Body of pancreas (tissue), 4 donors: ENCODE measurements around the gene NOM1. TPM values are rescaled to one million over a fixed set of nuclear protein-coding genes. Genes with fewer than 3 reads are reported as not detected.

Experiments used
- ATAC-seq: fragments of 150-250 bp; one replicate; pipeline ENCODE4 v1.9.1; 2016
- DNase-seq, 4 donors: peaks; one replicate each; pipeline ENCODE4 v3.0.0-alpha.2; 2019
- H3K27ac ChIP-seq, 4 donors: fragments of 200-600 bp; sonication (generic); 1 replicate in 3 of 4; 2 replicates in 1 of 4; pipeline versions ENCODE4 v1.5.1 to v1.6.1; 2016 to 2019; ENCODE audit warnings: mild to moderate bottlenecking in 1 of 4, mixed read lengths in 1 of 4, moderate library complexity in 1 of 4
- H3K27me3 ChIP-seq, 2 donors: fragments of 200-600 bp; sonication (generic); one replicate each; pipeline ENCODE4 v1.6.0; 2016; ENCODE audit warnings: mild to moderate bottlenecking in 1 of 2
- H3K36me3 ChIP-seq, 2 donors: fragments of 200-600 bp; sonication (generic); replicated peaks in 1 of 2; 2 replicates each; pipeline ENCODE4 v1.5.1; 2016; ENCODE audit warnings: low read depth in 2 of 2; ENCODE audit not compliant: insufficient read depth in 1 of 2
- H3K4me1 ChIP-seq: fragments of 200-600 bp; sonication (generic); one replicate; pipeline ENCODE4 v1.6.0; 2016
- H3K4me3 ChIP-seq, 2 donors: fragments of 200-600 bp; sonication (generic); 1 replicate in 1 of 2; 2 replicates in 1 of 2; pipeline ENCODE4 v1.5.1; 2016 to 2019
- H3K9me3 ChIP-seq, 3 donors: fragments of 200-600 bp; sonication (generic); 1 replicate in 2 of 3; 2 replicates in 1 of 3; pipeline ENCODE4 v1.5.1; 2016
- POLR2A ChIP-seq, 3 donors: fragments of 450-650 bp; IDR thresholded peaks; one replicate each; pipeline ENCODE4 v1.6.1; 2016; ENCODE audit warnings: antibody characterized with exemption in 3 of 3, mild to moderate bottlenecking in 2 of 3
- WGBS, 2 donors: methylation state at CpG; one replicate each; pipeline ENCODE4 v1.1.5; 2017; 5-methylcytosine and 5-hydroxymethylcytosine counted together
- intact Hi-C: fragments of 100-400 bp; cut with DNase I; formaldehyde crosslinking; loops from one replicate; pipeline ENCODE4 v1.15.1; 2023
- total RNA-seq, 2 donors: library from RNA; depleted of rRNA; stranded (reverse); fragments of >200 nt; gene quantifications; one replicate each; pipeline ENCODE4 v1.1.0, GENCODE V29; 2016
- TF ChIP-seq, protein P1 (sequence below), 7 experiments: fragments of 450-650 bp in 4 of 7; fragments of 200-600 bp in 3 of 7; sonication (generic) in 3 of 7; IDR thresholded peaks; one replicate each; pipeline ENCODE4 v1.5.1; 2016 to 2019; ENCODE audit warnings: antibody characterized with exemption in 7 of 7

Gene NOM1
- total RNA-seq, 2 donors from 2014 or later = 23.1 to 28.0 TPM

DNA sequence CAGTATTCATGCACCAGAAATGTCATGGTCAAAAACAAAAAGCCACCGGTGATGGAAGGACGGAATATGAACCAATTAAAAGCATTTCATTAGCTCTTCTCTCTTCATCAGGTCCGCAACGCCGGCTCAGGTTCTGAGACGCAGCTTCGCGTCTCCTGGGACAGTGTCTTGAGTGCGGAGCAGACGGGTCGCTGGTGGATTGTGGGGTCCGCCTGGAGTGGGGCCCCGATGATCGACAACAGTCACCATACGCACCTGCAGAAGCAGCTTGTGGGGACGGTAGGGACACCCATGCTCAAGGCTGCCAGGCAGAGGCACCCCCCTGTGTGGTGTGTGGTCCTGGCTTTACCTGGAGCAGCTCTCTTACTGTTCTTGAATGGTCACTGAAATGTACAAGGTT lies 13.4 kb downstream of the NOM1 start:
- Histone ChIP-seq H3K27me3 (no peaks in the 10 kb centered on the region), H3K4me1 (no peaks in the 10 kb centered on the region), H3K36me3 (peaks cover 6 to 62% of the 10 kb centered on the region in 2 donors), H3K27ac (no peak overlapping the region), H3K4me3 (no peak overlapping the region), H3K9me3 (no peaks in the 10 kb centered on the region)
- intact Hi-C loops = no loop called here
- ATAC-seq (no peak), DNase-seq (no peak)
- TF ChIP-seq, protein P1, sequence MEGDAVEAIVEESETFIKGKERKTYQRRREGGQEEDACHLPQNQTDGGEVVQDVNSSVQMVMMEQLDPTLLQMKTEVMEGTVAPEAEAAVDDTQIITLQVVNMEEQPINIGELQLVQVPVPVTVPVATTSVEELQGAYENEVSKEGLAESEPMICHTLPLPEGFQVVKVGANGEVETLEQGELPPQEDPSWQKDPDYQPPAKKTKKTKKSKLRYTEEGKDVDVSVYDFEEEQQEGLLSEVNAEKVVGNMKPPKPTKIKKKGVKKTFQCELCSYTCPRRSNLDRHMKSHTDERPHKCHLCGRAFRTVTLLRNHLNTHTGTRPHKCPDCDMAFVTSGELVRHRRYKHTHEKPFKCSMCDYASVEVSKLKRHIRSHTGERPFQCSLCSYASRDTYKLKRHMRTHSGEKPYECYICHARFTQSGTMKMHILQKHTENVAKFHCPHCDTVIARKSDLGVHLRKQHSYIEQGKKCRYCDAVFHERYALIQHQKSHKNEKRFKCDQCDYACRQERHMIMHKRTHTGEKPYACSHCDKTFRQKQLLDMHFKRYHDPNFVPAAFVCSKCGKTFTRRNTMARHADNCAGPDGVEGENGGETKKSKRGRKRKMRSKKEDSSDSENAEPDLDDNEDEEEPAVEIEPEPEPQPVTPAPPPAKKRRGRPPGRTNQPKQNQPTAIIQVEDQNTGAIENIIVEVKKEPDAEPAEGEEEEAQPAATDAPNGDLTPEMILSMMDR (IDR thresholded peaks at IDR 0.05) = no peak
- TF ChIP-seq POLR2A (IDR thresholded peaks at IDR 0.05) = no peak
- 93 to 95% methylated on average over 16 of the region's 16 CpGs for WGBS, 2 donors

DNA sequence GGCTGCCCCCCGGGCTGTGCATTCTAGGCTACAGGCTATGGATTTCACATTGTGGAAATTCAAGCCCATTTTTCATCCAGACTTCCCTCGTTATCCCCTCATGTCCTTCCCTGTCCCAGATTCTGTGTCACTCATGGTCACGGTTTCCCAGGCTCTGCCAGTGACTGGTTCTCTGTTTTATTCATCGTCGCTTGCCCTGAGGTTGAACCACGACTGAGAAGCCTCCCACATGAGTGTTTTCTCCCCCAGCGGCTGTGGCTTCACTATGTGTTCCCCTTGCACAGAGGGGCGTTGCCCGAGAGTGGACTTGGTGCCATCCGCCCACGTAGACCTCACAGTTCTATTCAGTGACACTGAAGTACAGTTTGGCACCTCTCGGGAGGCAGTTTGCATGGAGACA lies 14.0 kb downstream of the NOM1 start:
- intact Hi-C loops = no loop called here
- 81 to 95% methylated on average over 12 of the region's 12 CpGs for WGBS, 2 donors
- H3K4me1 ChIP-seq = no peaks in the 10 kb centered on the region
- H3K27ac ChIP-seq = no peak overlapping the region
- ATAC-seq = no peak
- no peak for TF ChIP-seq POLR2A (IDR thresholded peaks at IDR 0.05)
- TF ChIP-seq, protein P1 (IDR thresholded peaks at IDR 0.05) = no peak
- peaks cover 6 to 59% of the 10 kb centered on the region in 2 donors for H3K36me3 ChIP-seq
- H3K9me3 ChIP-seq = no peaks in the 10 kb centered on the region
- H3K27me3 ChIP-seq = no peaks in the 10 kb centered on the region
- H3K4me3 ChIP-seq = no peak overlapping the region
- no peak for DNase-seq

DNA sequence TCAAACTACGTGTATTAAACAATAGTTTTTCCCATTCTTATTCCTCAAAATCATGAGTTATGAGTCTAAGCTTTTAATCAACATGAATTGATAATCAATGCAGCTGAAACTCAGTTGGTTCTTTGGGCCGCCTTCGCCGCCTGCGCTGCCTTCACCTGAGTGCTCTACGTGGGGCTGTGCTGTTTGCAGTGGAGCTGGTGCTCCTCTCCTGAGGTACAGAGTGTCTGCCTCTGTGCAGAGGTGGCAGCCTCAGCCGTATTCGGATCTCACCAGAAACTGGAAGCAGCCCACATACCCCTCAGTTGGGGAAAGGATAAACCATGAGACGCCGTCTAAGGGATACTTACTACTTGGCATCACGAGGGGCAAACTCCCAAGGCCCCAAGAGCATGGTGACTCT lies 15.5 kb downstream of the NOM1 start:
- no peak overlapping the region for H3K4me3 ChIP-seq
- H3K27me3 ChIP-seq = no peaks in the 10 kb centered on the region
- no peaks in the 10 kb centered on the region for H3K9me3 ChIP-seq
- peaks cover 6 to 52% of the 10 kb centered on the region in 2 donors for H3K36me3 ChIP-seq
- no peak for TF ChIP-seq POLR2A (IDR thresholded peaks at IDR 0.05)
- TF ChIP-seq, protein P1 (IDR thresholded peaks at IDR 0.05) = no peak
- H3K4me1 ChIP-seq = no peaks in the 10 kb centered on the region
- WGBS, 2 donors = 93 to 94% methylated on average over 11 of the region's 11 CpGs
- ATAC-seq (no peak), DNase-seq (no peak)
- H3K27ac ChIP-seq = no peak overlapping the region
- intact Hi-C loops = no loop called here

DNA sequence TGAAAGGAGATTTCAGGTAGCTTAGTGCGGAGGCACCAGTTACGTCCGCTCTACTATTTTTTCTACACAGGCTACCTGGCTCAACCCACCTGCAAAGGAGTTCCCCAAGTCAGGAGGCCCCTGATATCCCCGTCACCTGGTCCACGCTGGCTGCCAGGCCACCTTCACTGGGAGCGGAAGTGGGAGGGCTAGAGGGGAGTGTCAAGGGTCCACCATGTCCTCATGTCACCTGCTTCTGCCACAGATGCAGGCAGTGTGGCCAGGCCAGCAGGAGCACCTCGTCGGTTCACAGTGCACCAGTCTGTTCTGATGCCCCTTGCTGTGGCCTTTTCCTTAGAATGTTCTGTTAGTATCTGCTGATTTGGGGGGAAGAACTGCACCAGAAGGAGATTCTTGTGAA lies 16.9 kb downstream of the NOM1 start:
- 89 to 97% methylated on average over 8 of the region's 8 CpGs for WGBS, 2 donors
- DNase-seq (no peak), ATAC-seq (no peak)
- Histone ChIP-seq H3K27me3 (no peaks in the 10 kb centered on the region), H3K27ac (no peak overlapping the region), H3K4me1 (no peaks in the 10 kb centered on the region), H3K36me3 (peaks cover 6 to 45% of the 10 kb centered on the region in 2 donors), H3K4me3 (no peak overlapping the region), H3K9me3 (no peaks in the 10 kb centered on the region)
- no peak for TF ChIP-seq POLR2A (IDR thresholded peaks at IDR 0.05)
- TF ChIP-seq, protein P1 (IDR thresholded peaks at IDR 0.05) = no peak
- intact Hi-C loops = no loop called here

DNA sequence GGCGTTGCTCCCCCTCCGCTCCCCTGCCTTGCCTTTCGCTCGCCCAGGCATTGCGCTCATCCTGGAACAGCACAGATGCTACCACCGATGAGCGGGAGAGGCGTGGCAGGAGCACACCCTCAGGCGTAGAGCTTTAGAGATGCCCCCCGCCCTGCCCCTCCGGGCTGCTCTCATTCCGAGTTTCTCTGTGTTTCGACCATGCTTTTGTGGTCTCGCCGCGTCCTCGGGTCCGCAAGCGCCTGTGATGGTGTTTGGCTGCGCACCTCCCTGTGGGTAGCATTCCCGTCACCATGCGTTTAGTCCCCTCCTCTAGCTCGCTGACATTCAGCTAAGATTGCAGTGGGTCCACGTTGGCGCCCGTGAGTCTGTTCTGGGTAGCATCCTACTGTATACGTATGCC lies 18.7 kb downstream of the NOM1 start:
- no peaks in the 10 kb centered on the region for H3K9me3 ChIP-seq

More for the DNA sequence above, 18.7 kb downstream of the NOM1 start:
- no peak overlapping the region for H3K4me3 ChIP-seq
- no peaks in the 10 kb centered on the region for H3K4me1 ChIP-seq
- H3K27ac ChIP-seq = no peak overlapping the region
- TF ChIP-seq POLR2A (IDR thresholded peaks at IDR 0.05) = no peak
- TF ChIP-seq, protein P1 (IDR thresholded peaks at IDR 0.05) = no peak
- H3K27me3 ChIP-seq = no peaks in the 10 kb centered on the region
- WGBS, 2 donors = 94 to 96% methylated on average over 27 of the region's 27 CpGs
- no peak for ATAC-seq
- no peak for DNase-seq
- intact Hi-C loops = no loop called here
- H3K36me3 ChIP-seq = peaks cover 6 to 36% of the 10 kb centered on the region in 2 donors
